ENCODE results near the gene NME9. TPM values are rescaled to one million over a fixed set of nuclear protein-coding genes. Genes with fewer than 3 reads are reported as not detected.

Gene NME9
- total RNA-seq, 1 experiment from 2014 or later, result not detected

DNA sequence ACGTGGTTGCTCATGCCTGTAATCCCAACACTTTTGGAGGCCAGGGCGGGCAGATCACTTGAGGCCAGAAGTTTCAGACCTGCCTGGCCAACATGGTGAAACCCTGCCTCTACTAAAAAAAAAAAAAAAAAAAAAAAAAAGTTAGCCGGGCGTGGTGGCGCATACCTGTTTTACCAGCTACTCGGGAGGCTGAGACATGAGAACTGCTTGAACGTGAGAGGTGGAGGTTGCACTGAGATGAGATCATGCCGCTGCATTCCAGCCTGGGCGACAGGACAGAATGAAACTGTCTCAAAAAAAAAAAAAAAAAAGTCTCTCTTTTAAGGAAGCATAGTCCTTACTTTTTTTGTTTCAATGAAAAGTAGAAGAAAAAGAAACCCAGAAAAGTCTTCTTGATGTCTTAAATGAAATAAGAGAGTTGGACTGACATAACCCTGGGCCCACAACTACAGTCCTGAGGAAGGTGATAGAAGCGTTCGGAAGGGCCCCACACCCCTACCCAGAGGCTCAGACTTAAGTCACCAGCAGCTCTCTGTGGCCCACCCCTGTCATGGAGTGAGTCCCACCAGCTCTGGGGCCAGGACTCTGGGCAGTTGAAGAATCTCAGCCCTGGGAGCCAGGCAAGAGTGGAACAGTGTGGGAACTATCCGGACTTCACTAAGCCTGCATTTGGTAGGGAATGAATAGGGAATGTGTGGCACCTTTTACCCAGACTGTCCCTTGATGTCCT, 2.6 kb downstream of the NME9 start:
- H3K4me3 ChIP-seq (ENCODE audit: low read depth in 2 of 2, low read length in 2 of 2), result no peak overlapping the region
- in situ Hi-C loops (cut with HindIII; ENCODE audit: low pct_unique_long_range_greater_than_20kb, low sequenced_read_pairs), result no loop called here
- BruUV-seq (replicated peaks), result no TSS peak
- DNase-seq (ENCODE audit: low read depth, low spot score) (no peak), ATAC-seq (no peak)
- TF ChIP-seq, protein P1, sequence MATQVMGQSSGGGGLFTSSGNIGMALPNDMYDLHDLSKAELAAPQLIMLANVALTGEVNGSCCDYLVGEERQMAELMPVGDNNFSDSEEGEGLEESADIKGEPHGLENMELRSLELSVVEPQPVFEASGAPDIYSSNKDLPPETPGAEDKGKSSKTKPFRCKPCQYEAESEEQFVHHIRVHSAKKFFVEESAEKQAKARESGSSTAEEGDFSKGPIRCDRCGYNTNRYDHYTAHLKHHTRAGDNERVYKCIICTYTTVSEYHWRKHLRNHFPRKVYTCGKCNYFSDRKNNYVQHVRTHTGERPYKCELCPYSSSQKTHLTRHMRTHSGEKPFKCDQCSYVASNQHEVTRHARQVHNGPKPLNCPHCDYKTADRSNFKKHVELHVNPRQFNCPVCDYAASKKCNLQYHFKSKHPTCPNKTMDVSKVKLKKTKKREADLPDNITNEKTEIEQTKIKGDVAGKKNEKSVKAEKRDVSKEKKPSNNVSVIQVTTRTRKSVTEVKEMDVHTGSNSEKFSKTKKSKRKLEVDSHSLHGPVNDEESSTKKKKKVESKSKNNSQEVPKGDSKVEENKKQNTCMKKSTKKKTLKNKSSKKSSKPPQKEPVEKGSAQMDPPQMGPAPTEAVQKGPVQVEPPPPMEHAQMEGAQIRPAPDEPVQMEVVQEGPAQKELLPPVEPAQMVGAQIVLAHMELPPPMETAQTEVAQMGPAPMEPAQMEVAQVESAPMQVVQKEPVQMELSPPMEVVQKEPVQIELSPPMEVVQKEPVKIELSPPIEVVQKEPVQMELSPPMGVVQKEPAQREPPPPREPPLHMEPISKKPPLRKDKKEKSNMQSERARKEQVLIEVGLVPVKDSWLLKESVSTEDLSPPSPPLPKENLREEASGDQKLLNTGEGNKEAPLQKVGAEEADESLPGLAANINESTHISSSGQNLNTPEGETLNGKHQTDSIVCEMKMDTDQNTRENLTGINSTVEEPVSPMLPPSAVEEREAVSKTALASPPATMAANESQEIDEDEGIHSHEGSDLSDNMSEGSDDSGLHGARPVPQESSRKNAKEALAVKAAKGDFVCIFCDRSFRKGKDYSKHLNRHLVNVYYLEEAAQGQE (IDR thresholded peaks at IDR 0.05; ENCODE audit: insufficient read depth in 1 of 2, low read depth in 2 of 2, low read length in 1 of 2), result no peak
- TF ChIP-seq POLR2AphosphoS5 (IDR thresholded peaks at IDR 0.05; ENCODE audit: low read depth, low read length) (no peak), SIN3A (IDR thresholded peaks at IDR 0.05; ENCODE audit: borderline replicate concordance, insufficient read depth, low read depth, low read length) (no peak), TCF7L2 (IDR thresholded peaks at IDR 0.05; ENCODE audit: low read depth, low read length) (no peak)
- TF ChIP-seq, protein P2, sequence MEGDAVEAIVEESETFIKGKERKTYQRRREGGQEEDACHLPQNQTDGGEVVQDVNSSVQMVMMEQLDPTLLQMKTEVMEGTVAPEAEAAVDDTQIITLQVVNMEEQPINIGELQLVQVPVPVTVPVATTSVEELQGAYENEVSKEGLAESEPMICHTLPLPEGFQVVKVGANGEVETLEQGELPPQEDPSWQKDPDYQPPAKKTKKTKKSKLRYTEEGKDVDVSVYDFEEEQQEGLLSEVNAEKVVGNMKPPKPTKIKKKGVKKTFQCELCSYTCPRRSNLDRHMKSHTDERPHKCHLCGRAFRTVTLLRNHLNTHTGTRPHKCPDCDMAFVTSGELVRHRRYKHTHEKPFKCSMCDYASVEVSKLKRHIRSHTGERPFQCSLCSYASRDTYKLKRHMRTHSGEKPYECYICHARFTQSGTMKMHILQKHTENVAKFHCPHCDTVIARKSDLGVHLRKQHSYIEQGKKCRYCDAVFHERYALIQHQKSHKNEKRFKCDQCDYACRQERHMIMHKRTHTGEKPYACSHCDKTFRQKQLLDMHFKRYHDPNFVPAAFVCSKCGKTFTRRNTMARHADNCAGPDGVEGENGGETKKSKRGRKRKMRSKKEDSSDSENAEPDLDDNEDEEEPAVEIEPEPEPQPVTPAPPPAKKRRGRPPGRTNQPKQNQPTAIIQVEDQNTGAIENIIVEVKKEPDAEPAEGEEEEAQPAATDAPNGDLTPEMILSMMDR (IDR thresholded peaks at IDR 0.05), result no peak
- no peaks in the 10 kb centered on the region for H3K9me3 ChIP-seq (ENCODE audit: control insufficient read depth, insufficient read depth, low read depth, low read length)
- intact Hi-C loops (cut with micrococcal nuclease; ENCODE audit: unreplicated experiment), result loop anchor here (5.0 kb wide), 1 partner anchor 145 kb away; no protein-coding TSS in a partner anchor
- H3K4me1 ChIP-seq (ENCODE audit: control insufficient read depth, insufficient read depth, low read length), result peaks cover 7% of the 10 kb centered on the region; the same call in 1 of the 2 replicates
- CTCF ChIA-PET, result interaction anchor here (0.6 kb wide), 1 partner anchor 605 kb away, joined by 6 read pairs; no protein-coding TSS in a partner anchor
- peaks cover 15% of the 10 kb centered on the region for H3K27me3 ChIP-seq (ENCODE audit: control insufficient read depth, insufficient read depth, low read length)
- POLR2A ChIA-PET, result interaction anchor here (0.6 kb wide), 1 partner anchor 1050 kb away, joined by 17 read pairs; no protein-coding TSS in a partner anchor
- H3K36me3 ChIP-seq (ENCODE audit: control insufficient read depth, insufficient read depth, low read length), result no peaks in the 10 kb centered on the region
- no peak overlapping the region for H3K27ac ChIP-seq (ENCODE audit: low read length)

DNA sequence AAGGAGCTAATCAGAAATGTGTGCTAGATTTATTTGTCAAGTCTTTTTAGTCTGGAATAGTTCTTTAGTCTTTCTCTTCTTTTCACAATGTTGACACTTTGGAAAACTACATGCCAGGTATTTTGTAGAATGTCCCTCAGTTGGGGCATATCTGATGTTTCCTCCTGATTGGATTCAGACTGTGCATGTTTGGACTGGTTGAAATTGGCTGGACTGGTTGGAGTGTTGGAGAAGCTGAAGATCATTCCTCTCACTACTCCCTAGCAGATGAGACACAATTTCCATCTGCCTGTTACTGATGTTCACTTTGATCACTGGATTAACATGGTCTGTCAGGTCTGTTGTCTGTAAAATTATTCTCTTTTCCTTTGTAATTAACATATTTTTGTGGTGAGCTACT, 3.7 kb downstream of the NME9 start:
- CTCF ChIA-PET, result no interaction called here

More for the DNA sequence above, 3.7 kb downstream of the NME9 start:
- POLR2A ChIA-PET, result no interaction called here
- Histone ChIP-seq H3K9me3 (ENCODE audit: control insufficient read depth, insufficient read depth, low read depth, low read length) (no peaks in the 10 kb centered on the region), H3K36me3 (ENCODE audit: control insufficient read depth, insufficient read depth, low read length) (no peaks in the 10 kb centered on the region), H3K4me1 (ENCODE audit: control insufficient read depth, insufficient read depth, low read length) (peaks cover 7% of the 10 kb centered on the region; the same call in 1 of the 2 replicates), H3K27ac (ENCODE audit: low read length) (no peak overlapping the region), H3K27me3 (ENCODE audit: control insufficient read depth, insufficient read depth, low read length) (peaks cover 14% of the 10 kb centered on the region), H3K4me3 (ENCODE audit: low read depth in 2 of 2, low read length in 2 of 2) (no peak overlapping the region)
- no peak for ATAC-seq
- no peak for DNase-seq (ENCODE audit: low read depth, low spot score)
- intact Hi-C loops (cut with micrococcal nuclease; ENCODE audit: unreplicated experiment), result loop anchor here (5.0 kb wide), 1 partner anchor 144 kb away; no protein-coding TSS in a partner anchor
- TF ChIP-seq SIN3A (IDR thresholded peaks at IDR 0.05; ENCODE audit: borderline replicate concordance, insufficient read depth, low read depth, low read length), result no peak
- TF ChIP-seq, protein P1 (IDR thresholded peaks at IDR 0.05; ENCODE audit: insufficient read depth in 1 of 2, low read depth in 2 of 2, low read length in 1 of 2), result no peak
- TF ChIP-seq, protein P2 (IDR thresholded peaks at IDR 0.05), result no peak
- no peak for TF ChIP-seq POLR2AphosphoS5 (IDR thresholded peaks at IDR 0.05; ENCODE audit: low read depth, low read length)
- TF ChIP-seq TCF7L2 (IDR thresholded peaks at IDR 0.05; ENCODE audit: low read depth, low read length), result no peak
- BruUV-seq (replicated peaks), result no TSS peak
- in situ Hi-C loops (cut with HindIII; ENCODE audit: low pct_unique_long_range_greater_than_20kb, low sequenced_read_pairs), result no loop called here

Data from Panc1 (cell line).